GM18511 (cell line): ENCODE results near the gene CIZ1.
"Not testable (repeated sequence)": the region's sequence is repeated elsewhere in the genome, so short reads cannot be mapped to it uniquely, and the experiment has no call there.

Experiments used
- ATAC-seq: cut with Tn5 transposase; IDR thresholded peaks from one replicate; pipeline ENCODE4 v1.9.1; 2021; ENCODE audit warnings: mild to moderate bottlenecking, moderate library complexity; ENCODE audit not compliant: unreplicated experiment

The CIZ1 gene

DNA sequence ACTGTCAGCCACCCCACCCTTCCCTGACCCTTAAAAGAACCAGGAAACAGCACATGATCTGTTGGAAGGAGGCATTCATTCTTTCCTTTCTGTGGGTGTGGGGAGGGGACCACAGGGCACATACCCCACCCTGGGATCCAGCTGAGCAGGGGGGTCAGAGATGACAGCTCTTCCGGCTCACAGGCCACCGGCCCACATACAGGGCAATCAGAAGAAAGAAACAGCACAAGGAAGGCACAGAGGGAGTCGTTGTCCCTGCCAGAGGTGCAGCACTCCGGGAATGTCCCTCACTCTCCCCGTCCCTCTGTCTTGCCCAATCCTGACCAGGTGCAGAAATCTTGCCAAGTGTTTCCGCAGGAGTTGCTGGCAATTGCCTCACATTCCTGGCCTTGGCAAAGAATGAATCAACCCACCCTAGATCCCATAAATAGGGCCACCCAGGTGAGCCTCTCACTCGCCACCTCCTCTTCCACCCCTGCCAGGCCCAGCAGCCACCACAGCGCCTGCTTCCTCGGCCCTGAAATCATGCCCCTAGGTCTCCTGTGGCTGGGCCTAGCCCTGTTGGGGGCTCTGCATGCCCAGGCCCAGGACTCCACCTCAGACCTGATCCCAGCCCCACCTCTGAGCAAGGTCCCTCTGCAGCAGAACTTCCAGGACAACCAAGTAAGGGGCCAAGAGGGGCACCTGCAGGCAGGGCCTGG lies 42.2 kb downstream of the CIZ1 start, which contains the start of gene LCN2:
TSS of gene LCN2 (plus strand) at position 453 of the 701 bp plus-strand sequence. CDS start at position 526, 73 bp downstream.
- ATAC-seq: no peak

DNA sequence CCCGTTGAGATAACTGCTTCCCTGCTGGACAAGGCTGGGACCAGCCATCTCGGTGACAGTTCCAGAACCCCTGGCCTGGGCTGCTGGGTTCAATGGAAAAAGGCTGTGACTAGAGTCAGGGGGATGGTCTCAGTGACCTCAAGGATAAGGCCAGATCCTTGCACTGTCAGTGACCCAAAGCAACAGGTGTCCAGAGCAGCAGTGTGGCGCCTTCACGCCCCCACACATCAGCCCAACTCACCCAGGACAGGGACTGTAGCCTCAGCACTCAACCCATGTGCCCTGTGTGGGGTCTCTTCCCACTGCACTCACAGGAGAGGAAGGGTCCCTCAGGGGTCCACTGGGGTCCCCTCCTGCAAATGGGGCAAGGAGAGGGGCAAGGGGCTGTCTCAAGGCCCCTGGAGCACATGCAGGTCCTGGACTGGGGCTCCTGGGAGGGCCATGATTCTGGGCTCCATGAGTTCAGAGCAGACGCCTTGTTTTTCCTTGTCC lies 42.8 kb downstream of the CIZ1 start:
- ATAC-seq: no peak

DNA sequence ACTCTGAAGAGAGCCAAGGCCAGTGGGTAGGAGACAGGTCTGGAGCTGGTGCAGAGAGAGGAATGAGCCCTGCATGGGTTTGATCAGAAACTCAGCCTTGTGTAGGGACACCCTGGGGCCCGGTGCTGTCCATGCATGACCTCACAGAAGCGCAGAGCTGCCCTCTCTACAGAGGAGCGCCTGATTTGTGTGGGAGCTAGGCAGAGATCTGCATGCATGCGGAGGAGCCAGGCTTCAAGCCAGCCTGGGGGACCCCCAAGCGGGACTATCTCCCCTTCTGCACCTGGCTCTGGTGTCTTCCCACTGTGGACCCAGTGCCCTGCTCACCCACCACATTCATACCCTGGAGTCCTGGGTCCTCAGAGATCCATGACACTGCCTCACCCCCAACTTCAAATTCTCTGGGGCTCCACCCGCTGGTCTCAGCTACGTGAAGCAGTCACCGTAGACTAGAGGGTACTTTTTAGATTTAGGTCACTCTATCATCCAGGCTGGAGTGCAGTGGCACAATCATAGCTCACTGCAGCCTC lies 44.7 kb downstream of the CIZ1 start:
- no peak for ATAC-seq

- no peak for ATAC-seq
These were observed 45.4 kb downstream of the CIZ1 start for GRCh38 chr9:128145951-128146351.

DNA sequence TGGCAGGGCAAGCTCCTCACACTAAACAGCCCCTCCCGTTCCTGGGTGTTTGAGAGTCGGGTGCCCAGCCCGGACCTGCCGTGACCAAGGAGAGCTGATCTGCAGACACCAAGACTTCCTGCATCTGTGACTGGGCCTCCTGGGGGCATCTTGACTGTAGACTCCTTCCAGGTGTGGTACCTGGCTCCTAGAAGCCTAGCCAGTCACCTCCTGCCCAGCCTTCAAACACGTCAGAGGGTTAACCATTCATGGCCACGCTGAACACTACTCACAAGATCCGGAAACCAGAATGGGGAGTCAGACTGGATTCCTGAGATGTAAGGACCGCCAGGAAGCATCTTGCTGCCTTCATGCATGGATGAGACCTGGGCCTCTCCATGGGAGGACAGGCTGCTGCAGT lies 45.8 kb downstream of the CIZ1 start:
- no peak for ATAC-seq

DNA sequence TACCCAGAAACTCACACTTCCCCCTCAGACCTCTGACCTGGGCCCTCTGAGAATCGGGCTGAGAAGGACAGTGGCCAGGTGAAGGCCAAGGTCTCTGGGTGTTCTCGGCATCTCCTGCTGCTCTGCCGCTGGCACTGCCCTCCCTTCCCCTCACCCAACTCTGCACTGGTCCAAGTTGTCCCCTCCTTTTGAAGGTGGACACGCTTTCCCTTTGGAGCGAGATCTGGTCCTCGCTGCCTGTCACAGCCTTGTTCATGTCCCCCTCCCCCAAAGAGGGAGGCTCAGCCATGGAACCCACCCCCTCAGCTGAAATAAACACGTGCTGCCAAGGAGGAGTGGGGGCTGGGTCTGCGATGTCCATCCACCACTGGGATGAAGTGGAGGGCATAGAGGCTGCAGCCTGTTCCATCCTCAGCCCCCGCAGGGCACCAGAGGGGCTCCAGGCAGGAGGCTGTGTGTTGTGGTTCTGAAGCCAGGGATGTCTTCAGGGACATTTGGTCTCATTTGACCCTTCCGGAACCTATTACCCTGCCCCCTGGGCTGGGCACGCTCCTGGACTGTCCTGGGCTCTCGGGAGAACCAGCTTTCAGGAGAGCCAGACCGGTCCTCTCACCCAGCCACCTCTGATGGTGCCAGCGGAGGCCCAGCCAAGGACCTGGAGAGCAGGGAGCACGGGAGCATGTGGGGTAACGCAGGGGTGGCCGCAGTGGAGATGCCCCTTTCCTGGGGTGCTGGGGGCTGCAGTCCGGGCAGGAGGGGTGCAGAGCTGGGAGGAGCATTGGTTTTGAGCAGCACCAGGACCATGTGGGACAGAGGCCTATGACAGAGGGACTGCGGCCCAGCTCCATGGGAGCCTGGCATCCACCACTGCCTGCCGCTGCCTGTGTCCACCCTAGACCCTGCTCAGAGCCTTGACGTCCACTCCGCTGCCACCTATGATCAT lies 46.9 kb downstream of the CIZ1 start:
- no peak for ATAC-seq

DNA sequence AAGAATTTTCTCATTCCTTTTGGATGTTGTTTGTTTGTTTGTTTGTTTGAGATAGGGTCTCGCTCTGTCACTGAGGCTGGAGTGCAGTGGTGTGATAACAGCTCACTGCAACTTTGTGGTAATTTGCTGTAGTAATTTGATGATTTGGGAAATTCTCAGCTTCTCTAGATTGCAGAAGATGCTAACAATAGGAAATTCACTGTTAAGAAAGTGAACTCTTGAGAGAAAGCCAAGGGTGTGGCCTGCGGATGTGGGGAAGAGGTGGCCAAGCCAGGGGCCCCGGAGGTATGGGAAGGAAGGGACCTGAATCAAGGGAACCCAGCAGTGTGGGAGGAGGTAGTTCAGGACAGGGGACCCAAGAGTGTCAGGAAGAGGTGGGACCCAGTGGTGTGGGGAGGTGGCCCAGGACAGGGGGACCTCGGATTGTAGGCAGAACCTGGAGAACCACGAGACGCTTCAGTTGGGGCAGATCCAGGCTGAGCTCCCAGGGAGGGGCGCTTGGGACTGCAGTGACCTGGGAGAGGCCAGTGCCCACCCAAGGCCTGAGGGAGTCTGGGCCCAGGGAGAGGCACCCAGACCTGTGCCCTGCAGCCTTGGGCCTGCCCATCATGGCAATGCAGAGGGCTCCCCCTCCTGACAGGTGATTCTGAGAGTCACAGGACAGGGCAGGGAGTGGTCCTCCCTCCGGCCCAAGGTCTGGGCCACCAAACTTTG lies 47.7 kb downstream of the CIZ1 start:
- no peak for ATAC-seq

- ATAC-seq: no peak
These were observed 48.8 kb downstream of the CIZ1 start for GRCh38 chr9:128142596-128142995.

DNA sequence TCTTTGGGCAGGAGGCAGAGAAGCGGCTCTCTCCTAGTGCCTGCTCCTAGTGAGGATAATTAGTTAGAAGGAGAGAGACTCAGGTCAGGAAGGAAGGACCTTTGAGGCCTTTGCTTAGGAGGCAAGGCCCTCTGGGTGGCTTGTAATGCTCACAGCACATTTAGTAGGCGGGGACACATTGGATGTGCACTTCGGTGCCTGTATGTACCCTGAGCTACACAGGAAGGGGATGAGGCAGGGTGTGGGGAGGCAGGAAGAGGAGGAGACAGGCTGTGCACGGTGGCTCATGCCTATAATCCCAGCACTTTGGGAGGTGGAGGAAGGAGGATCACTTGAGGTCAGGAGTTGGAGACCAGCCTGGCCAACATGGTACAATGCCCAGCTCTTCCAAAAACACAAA lies 49.3 kb downstream of the CIZ1 start:
- no peak for ATAC-seq

DNA sequence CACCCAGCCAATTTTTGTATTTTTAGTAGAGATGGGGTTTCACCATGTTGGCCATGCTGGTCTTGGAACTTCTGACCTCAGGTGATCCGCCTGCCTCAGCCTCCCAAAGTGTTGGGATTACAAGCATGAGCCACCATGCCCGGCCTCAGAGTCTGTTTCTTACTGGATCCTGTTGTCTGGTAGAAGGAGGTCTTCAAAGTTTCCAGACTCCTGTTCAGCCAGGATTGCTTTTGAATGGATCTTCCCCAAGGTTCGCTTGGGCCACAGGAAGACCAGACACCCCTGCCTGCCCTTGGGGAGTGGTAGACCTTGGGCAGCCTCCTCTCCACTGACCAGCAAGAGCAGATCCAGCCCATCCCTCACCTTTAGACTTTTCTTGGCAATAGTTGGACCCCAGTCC lies 49.8 kb downstream of the CIZ1 start:
- no peak for ATAC-seq

DNA sequence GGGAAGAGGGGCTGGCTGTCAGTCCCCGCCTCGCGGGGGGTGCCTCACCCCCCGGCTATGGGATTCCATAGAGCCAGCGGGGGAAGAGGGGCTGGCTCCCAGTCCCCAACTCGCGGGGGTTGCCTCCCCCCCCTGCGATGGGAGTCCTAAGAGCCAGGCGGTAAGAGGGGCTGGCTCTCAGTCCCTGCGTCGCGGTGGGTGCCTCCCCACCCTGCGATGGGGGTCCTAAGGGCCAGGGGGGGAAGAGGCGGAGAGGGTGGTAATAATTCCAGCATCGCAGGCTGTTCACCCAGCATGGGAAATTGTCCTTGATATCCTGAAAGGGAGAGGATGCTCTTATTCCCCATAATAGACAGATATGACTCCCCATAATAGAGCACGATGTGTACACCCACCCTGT lies 51.8 kb downstream of the CIZ1 start:
- ATAC-seq: no peak

DNA sequence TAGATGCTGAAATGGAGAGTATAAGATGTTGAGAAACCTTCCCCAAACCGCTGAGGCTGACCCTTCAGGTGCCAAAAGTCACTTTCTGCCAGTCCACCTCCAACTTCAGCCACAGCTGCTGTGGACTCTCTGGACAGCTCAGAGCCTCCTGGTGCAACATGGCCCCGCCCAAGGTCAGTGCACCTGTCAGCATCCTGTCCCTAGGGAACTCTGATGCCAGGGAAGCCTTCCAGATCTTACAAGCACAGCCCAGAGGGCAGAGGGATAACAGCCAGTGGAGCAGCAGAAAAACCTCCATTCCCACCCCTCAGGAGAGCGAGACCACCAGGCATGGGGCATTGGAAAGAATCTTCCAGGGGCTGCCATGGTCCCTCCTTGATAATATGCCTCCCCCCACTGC lies 53.4 kb downstream of the CIZ1 start:
- no peak for ATAC-seq

DNA sequence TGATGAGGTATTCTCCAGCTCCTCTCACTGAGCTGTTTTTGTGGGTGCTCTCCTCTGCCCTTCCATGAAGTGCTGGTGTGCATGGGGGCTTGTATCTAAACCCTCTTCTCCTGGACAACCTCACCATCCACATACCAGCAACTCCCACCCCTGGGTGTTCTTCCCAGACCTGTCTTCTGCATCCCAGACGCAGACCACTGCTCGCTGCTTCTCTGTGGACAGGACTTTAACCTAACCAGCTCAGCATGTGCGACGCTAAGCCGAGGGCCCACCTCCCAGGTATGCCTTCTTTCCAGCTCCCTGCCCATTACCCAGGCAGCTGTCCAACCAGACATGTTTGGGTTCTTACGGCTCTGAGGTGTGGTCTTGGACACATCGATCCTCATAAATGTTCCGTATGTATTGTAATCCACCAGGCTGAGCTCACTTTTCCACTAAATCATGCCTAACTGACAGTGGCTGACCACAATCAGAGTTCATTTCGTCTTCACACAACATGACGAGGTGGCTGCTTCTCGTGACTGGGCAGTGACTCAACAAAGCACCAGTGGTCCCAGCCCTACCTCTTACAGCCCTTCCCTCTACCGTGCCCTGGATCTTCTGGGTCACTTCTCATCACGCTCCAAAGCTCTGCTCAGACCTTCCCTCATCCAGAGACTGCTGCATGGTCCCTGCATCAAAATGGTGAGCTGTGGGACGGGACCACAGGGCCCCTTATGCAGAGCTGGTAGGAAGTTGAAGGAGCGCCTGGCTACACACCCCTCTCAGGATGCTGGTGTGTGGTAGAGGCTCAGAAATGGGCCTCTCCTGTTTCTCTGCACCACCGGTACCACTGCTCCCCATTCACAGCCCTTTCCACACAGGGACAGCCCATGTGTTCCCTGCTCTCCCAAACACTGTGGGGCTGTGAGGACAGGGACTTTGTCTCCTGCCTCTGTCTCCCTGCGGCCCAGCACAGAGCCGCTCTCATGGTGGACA lies 54.3 kb downstream of the CIZ1 start:
- ATAC-seq: no peak

- ATAC-seq: not testable (repeated sequence)
These were observed 55.8 kb downstream of the CIZ1 start for GRCh38 chr9:128135561-128135960.

DNA sequence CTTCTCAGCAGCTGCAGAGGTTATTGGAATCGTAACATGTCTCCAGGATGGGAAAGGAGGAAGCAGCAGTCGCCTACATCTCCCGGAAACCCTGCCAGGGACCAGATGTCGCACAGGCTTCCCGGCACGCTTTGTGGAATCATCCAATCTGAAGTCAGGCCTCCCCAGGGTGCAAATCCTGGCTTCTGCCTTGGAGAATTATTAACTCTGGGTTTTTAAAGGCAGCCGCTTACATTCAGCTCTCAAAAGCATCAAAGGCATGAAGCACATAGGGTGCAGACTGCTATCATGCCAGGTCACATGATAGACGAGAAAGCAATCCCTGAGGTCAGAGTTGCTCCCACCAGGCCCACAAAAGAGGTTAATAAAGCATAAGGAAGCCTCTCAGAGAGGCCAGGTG lies 59.2 kb downstream of the CIZ1 start:
- not testable (repeated sequence) for ATAC-seq

DNA sequence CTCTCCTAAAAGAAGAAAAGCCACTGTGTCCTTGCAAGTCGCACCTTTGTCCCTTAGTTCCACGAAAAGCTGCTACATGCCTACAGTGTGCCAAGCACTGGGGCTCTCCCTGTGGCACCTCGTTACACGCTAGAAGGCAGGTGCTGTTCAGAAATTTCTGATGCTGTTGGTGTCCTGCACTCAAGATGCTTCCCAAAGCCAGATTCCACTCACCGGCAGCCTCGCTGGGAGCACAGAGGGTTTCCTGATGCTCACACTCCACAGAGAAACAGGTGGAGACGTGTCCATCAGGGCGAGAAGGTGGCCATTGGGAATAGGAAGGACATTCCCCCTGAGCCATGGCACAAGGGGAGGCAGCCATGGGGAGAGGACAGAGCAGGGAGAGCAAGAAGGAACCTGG lies 60.0 kb downstream of the CIZ1 start:
- ATAC-seq: not testable (repeated sequence)

DNA sequence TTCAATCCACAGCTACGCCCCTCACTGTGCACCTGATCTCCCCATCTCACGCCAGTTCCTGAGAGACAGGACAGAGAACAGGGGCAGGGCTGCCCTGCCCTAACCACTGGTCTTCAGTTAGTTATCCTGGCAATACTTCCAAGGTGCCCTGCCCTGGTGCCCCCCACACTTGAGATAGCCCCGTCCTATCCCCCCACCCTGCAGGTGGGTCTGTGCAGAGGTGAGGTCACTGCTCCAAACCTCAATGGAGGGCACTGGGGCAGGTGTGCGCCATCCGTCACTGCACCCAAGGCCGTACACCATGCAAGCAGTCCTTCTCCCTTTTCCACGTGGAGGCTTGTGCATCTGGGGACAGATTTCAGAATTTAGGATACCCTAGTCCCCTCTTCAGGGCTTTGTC lies 60.7 kb downstream of the CIZ1 start:
- not testable (repeated sequence) for ATAC-seq

GRCh38 chr9:128129976-128130590 lies 61.3 kb downstream of the CIZ1 start:
- ATAC-seq: not testable (repeated sequence)

DNA sequence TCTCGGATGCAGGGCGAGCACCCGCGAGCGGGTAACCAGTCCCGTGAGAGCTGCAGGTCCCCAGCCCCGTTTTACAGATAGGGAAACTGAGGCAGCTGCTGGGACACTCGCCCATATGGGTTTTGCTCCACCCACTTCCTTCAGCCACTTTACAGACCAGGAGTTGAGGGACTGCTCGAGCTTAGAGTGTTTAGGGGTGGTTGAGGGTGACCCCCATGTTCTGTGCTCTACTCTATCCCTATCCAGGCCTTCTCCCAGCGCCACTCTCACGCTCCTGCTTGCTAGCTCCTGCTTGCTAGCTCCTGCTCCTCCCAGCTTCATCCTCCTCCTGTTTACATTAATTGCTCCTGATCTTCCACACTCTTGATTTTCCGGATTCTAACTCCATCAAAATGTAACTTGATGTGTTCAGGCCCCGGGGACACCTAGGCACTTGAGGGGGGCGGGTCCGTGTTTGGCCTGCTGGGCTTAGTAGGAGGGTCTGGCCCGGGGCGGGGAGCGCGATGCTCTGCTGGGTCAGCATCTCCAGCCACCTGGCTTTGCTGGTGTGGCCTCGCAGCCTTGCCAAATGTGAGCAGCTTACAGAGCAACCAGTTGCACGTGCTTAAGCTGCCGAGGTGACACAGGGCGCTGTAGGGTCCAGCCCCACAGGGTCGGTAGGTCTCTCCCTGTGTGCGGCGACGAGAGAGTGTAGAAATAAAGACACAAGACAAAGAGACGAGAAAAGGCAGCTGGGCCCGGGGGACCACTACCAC lies 62.4 kb downstream of the CIZ1 start:
- ATAC-seq: no peak
